Activated B cell treated with CpG ODN at 0.5 μM for 24 hours (primary cell): ENCODE data around the gene DOC2B. TPM values are rescaled to one million over a fixed set of nuclear protein-coding genes. Genes with fewer than 3 reads are reported as not detected.
"Not testable (repeated sequence)": the region's sequence is repeated elsewhere in the genome, so short reads cannot be mapped to it uniquely, and the experiment has no call there.

Experiments used
- ATAC-seq: fragments of 200-7000 bp; cut with Tn5 transposase; one replicate; pipeline ENCODE4 v1.10.0; 2021; ENCODE audit warnings: low read depth, mild to moderate bottlenecking, moderate library complexity
- CTCF ChIA-PET: fragments of 350-600 bp; sonication (Branson Sonifier 250); formaldehyde crosslinking; loops from one replicate; lab custom pipeline; 2021; ENCODE audit warnings: antibody characterized with exemption; lab: Charles Lee
- POLR2A ChIA-PET: fragments of 350-600 bp; sonication (Branson Sonifier 250); formaldehyde crosslinking; loops from one replicate; lab custom pipeline; 2021; ENCODE audit warnings: antibody characterized with exemption; lab: Charles Lee
- DNase-seq: peaks from one replicate; pipeline ENCODE4 v3.0.0; 2022
- H3K27ac Mint-ChIP-seq: one replicate; pipeline ENCODE4 v1.8.0; 2020; ENCODE audit warnings: mixed read lengths
- H3K27me3 Mint-ChIP-seq: one replicate; pipeline ENCODE4 v1.8.0; 2021; ENCODE audit warnings: mixed read lengths
- H3K36me3 Mint-ChIP-seq: one replicate; pipeline ENCODE4 v1.8.0; 2021; ENCODE audit warnings: low read depth, mixed read lengths
- H3K4me1 Mint-ChIP-seq: one replicate; pipeline ENCODE4 v1.8.0; 2021; ENCODE audit warnings: mixed read lengths
- H3K4me3 Mint-ChIP-seq: one replicate; pipeline ENCODE4 v1.8.0; 2020; ENCODE audit warnings: mild to moderate bottlenecking, mixed read lengths
- H3K9me3 Mint-ChIP-seq: one replicate; pipeline ENCODE4 v1.8.0; 2020; ENCODE audit warnings: mixed read lengths
- CTCF ChIP-seq: fragments of 200-600 bp; IDR thresholded peaks from one replicate; pipeline ENCODE4 v1.8.0; 2022; ENCODE audit warnings: antibody characterized with exemption, mild to moderate bottlenecking
- intact Hi-C: fragments of 100-400 bp; cut with micrococcal nuclease; formaldehyde crosslinking; loops from one replicate; pipeline ENCODE4 v1.15.1; 2024
- total RNA-seq: library from RNA; stranded (reverse); gene quantifications from 2 replicates; pipeline ENCODE4 v1.2.3, GENCODE V29; 2022

DOC2B gene
- total RNA-seq, 1 donor from 2014 or later = not detected

- Mint-ChIP-seq H3K4me1 (no peaks in the 10 kb centered on the region), H3K27ac (no peak overlapping the region), H3K4me3 (no peak overlapping the region), H3K27me3 (peaks cover 12% of the 10 kb centered on the region), H3K9me3 (no peaks in the 10 kb centered on the region), H3K36me3 (no peaks in the 10 kb centered on the region)
- ATAC-seq (no peak), DNase-seq (no peak)
- no peak for TF ChIP-seq CTCF
- CTCF ChIA-PET = no interaction called here
- intact Hi-C loops = no loop called here
- POLR2A ChIA-PET = no interaction called here
Measured at GRCh38 chr17:199806-200545, 18.5 kb upstream of the DOC2B start.

- intact Hi-C loops = no loop called here
- DNase-seq (no peak), ATAC-seq (no peak)
- no peak overlapping the region for H3K4me3 Mint-ChIP-seq
- TF ChIP-seq CTCF = no peak
- no peaks in the 10 kb centered on the region for H3K9me3 Mint-ChIP-seq
- H3K36me3 Mint-ChIP-seq = no peaks in the 10 kb centered on the region
- ChIA-PET CTCF (no interaction called here), POLR2A (no interaction called here)
- peaks cover 12% of the 10 kb centered on the region for H3K27me3 Mint-ChIP-seq
- no peaks in the 10 kb centered on the region for H3K4me1 Mint-ChIP-seq
- H3K27ac Mint-ChIP-seq = no peak overlapping the region
Measured at GRCh38 chr17:199191-199604, 17.7 kb upstream of the DOC2B start.

- CTCF ChIA-PET, H3K4me3 Mint-ChIP-seq, H3K27ac Mint-ChIP-seq, POLR2A ChIA-PET, H3K9me3 Mint-ChIP-seq, intact Hi-C loops, ATAC-seq, H3K36me3 Mint-ChIP-seq, H3K4me1 Mint-ChIP-seq, DNase-seq: not testable (repeated sequence)
- H3K27me3 Mint-ChIP-seq = peaks cover 12% of the 10 kb centered on the region
Measured at GRCh38 chr17:198225-198624, 16.8 kb upstream of the DOC2B start.

DNA sequence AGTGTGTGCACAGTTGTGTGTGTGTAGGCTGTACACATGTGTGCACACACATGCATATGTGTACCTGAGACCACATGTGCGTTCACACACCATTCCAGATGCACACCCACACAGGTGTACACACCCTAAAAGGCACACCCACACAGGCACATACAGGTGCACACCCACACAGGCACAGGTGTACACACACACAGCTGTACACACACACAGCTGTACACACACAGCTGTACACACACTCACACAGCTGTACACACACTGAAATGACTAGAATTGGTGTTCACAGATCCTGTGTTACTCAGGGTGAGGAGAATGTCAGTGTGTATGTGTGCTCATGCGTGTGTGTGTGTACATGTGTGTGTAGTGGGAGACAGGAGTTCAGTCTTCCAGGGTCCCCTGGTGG is 15.9 kb upstream of the DOC2B start:
- intact Hi-C loops = no loop called here
- Mint-ChIP-seq H3K4me1 (no peaks in the 10 kb centered on the region), H3K4me3 (no peak overlapping the region), H3K9me3 (no peaks in the 10 kb centered on the region), H3K27ac (no peak overlapping the region), H3K27me3 (peaks cover 12% of the 10 kb centered on the region), H3K36me3 (no peaks in the 10 kb centered on the region)
- no peak for TF ChIP-seq CTCF
- DNase-seq = no peak
- ATAC-seq = no peak
- POLR2A ChIA-PET = no interaction called here
- CTCF ChIA-PET = no interaction called here

DNA sequence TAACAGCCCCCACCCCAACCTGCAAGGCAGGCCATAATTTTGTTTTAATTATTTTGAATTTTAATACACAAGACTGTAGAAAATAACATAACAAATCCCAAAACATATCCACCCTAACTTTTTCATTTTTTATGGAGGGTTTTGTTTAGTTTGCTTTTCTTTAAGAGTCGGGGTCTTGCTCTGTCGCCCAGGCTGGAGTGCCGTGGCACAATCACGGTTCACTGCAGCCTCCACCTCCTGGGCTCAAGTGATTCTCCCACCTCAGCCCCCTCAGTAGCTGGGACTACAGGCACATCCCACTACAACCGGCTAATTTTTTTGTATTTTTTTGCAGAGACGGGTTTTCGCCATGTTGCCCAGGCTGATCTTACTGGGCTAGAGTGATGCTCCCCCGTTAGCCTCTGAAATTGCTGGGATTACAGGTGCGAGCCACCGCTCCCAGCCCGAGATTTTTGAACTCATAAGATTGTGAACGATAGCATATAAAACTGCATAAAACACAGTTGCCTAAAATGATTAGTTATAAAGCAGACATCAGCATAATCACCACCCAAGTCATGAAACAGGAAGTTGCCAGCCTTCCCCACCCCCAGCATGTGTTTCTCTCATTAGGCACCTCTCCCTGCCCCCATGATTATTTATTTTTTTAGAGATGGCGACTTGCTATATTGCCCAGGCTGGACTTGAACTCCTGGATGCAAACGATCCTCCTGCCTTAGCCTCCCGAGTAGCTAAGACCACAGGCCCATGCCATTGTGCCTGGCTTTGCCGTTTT is 13.6 kb upstream of the DOC2B start:
- TF ChIP-seq CTCF = no peak
- ChIA-PET CTCF (no interaction called here), POLR2A (no interaction called here)
- intact Hi-C loops = no loop called here
- H3K4me1 Mint-ChIP-seq = no peaks in the 10 kb centered on the region
- ATAC-seq (no peak), DNase-seq (no peak)
- peaks cover 12% of the 10 kb centered on the region for H3K27me3 Mint-ChIP-seq
- H3K9me3 Mint-ChIP-seq = no peaks in the 10 kb centered on the region
- no peak overlapping the region for H3K27ac Mint-ChIP-seq
- H3K36me3 Mint-ChIP-seq = no peaks in the 10 kb centered on the region
- no peak overlapping the region for H3K4me3 Mint-ChIP-seq
